Measurements from ENCODE around the gene NID1. TPM values are rescaled to one million over a fixed set of nuclear protein-coding genes. Genes with fewer than 3 reads are reported as not detected.

The NID1 gene
- total and polyA plus RNA-seq, 2 donors (not counting 3 experiments of a cell fraction or from before 2014, with no cell fraction given): 87.0 to 109 TPM

GRCh38 chr1:236066828-236067386 is 2.0 kb upstream of the NID1 start:
- Histone ChIP-seq H2AFZ (ENCODE audit: low read depth, low read length) (no peak overlapping the region), H4K20me1 (replicated peaks; ENCODE audit: control insufficient read depth, extremely low read depth, insufficient read depth, low read length) (no peaks in the 10 kb centered on the region), H3K27ac (ENCODE audit: insufficient read depth, low read depth, low read length) (no peak overlapping the region), H3K4me2 (ENCODE audit: insufficient read depth, low read length) (no peak overlapping the region), H3K36me3 (ENCODE audit: control insufficient read depth in 2 of 2, extremely low read depth in 1 of 2, insufficient read depth in 2 of 2, low read length in 2 of 2) (no peaks in the 10 kb centered on the region), H3K9me1 (replicated peaks; ENCODE audit: control insufficient read depth, extremely low read depth, insufficient read depth, low read length) (no peaks in the 10 kb centered on the region), H3K9ac (replicated peaks; ENCODE audit: extremely low read depth, insufficient read depth, low read length) (no peak overlapping the region), H3K9me3 (replicated peaks; ENCODE audit: control insufficient read depth, insufficient read depth, low read length) (no peaks in the 10 kb centered on the region), H3K4me1 (ENCODE audit: control insufficient read depth, extremely low read depth, insufficient read depth, low read length) (peaks cover 8% of the 10 kb centered on the region), H3K4me3 (replicated peaks in 1 of 3; ENCODE audit: insufficient read depth in 1 of 3, low read depth in 1 of 3, low read length in 3 of 3) (no peak overlapping the region), H3K79me2 (ENCODE audit: control insufficient read depth, insufficient read depth, low read length) (peaks cover 4% of the 10 kb centered on the region), H3K27me3 (ENCODE audit: control insufficient read depth in 2 of 2, insufficient read depth in 2 of 2, low read length in 2 of 2) (peaks cover 2% of the 10 kb centered on the region in 2 experiments)
- TF ChIP-seq, protein P1, sequence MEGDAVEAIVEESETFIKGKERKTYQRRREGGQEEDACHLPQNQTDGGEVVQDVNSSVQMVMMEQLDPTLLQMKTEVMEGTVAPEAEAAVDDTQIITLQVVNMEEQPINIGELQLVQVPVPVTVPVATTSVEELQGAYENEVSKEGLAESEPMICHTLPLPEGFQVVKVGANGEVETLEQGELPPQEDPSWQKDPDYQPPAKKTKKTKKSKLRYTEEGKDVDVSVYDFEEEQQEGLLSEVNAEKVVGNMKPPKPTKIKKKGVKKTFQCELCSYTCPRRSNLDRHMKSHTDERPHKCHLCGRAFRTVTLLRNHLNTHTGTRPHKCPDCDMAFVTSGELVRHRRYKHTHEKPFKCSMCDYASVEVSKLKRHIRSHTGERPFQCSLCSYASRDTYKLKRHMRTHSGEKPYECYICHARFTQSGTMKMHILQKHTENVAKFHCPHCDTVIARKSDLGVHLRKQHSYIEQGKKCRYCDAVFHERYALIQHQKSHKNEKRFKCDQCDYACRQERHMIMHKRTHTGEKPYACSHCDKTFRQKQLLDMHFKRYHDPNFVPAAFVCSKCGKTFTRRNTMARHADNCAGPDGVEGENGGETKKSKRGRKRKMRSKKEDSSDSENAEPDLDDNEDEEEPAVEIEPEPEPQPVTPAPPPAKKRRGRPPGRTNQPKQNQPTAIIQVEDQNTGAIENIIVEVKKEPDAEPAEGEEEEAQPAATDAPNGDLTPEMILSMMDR (IDR thresholded peaks at IDR 0.05; ENCODE audit: extremely low read depth in 1 of 2, insufficient read depth in 1 of 2, low read depth in 1 of 2, low read length in 2 of 2): no peak
- TF ChIP-seq JUN (IDR thresholded peaks at IDR 0.05; ENCODE audit: borderline replicate concordance, insufficient read depth, insufficient read length, low read depth) (no peak), POLR2A (IDR thresholded peaks at IDR 0.05; ENCODE audit: low read depth, low read length) (no peak), GATA2 (IDR thresholded peaks at IDR 0.05; ENCODE audit: insufficient read depth, insufficient read length, low read depth, low read length) (no peak), MYC (IDR thresholded peaks at IDR 0.05; ENCODE audit: low read depth, low read length) (no peak), POLR2AphosphoS5 (IDR thresholded peaks at IDR 0.05; ENCODE audit: insufficient read depth, low read depth, low read length) (no peak), FOS (IDR thresholded peaks at IDR 0.05; ENCODE audit: borderline replicate concordance, insufficient read depth, low read length) (no peak), EZH2 (IDR thresholded peaks at IDR 0.05; ENCODE audit: borderline replicate concordance, low read depth, low read length, severe bottlenecking) (no peak)
- TF ChIP-seq, protein P2, sequence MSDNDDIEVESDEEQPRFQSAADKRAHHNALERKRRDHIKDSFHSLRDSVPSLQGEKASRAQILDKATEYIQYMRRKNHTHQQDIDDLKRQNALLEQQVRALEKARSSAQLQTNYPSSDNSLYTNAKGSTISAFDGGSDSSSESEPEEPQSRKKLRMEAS (IDR thresholded peaks at IDR 0.05; ENCODE audit: insufficient read depth, insufficient read length): no peak
- ChIA-PET POLR2A (no interaction called here), CTCF (interaction anchor here (3.5 kb wide), 1 partner anchor 95 kb away, joined by 24 read pairs; no protein-coding TSS in a partner anchor)
- dilution Hi-C loops (cut with MboI; ENCODE audit: extremely low pct_ligation_motif_present, low sequenced_read_pairs): no loop called here
- intact Hi-C loops (cut with micrococcal nuclease): loop anchor here (10.0 kb wide), 1 partner anchor 562 kb away; the partner anchor contains the start of gene B3GALNT2
- DNase-seq (ENCODE audit: low read depth, low spot score): no peak
- no peak for FAIRE-seq
- BruUV-seq (replicated peaks): no TSS peak

All from endothelial cell of umbilical vein (primary cell).